HG02571 (cell line): ENCODE measurements around the gene RUSC1.
A peak's percentile ranks its signal among the peaks of the same experiment; 100 is the strongest.
"Not testable (repeated sequence)": the region's sequence is repeated elsewhere in the genome, so short reads cannot be mapped to it uniquely, and the experiment has no call there.

ENCODE experiments used
- ATAC-seq: cut with Tn5 transposase; IDR thresholded peaks from one replicate; pipeline ENCODE4 v1.9.1; 2021; ENCODE audit warnings: mild to moderate bottlenecking, moderate library complexity; ENCODE audit not compliant: unreplicated experiment

Gene RUSC1

GRCh38 chr1:155320661-155321617, at the start of gene RUSC1:
RUSC1 (plus strand) TSS chr1:155320894; CDS start chr1:155321774, 880 bp downstream.
- ATAC-seq = no peak

GRCh38 chr1:155272466-155273342, 48.0 kb upstream of the RUSC1 start:
- peak; percentile 34 for ATAC-seq

- peak; percentile 74 for ATAC-seq
These were observed 47.1 kb upstream of the RUSC1 start, which contains the start of gene CLK2 for GRCh38 chr1:155273343-155274245. CLK2 (minus strand) TSS chr1:155273504; CDS start chr1:155270977, 2,527 bp downstream.

- ATAC-seq = peak; percentile 59
These were observed 43.4 kb upstream of the RUSC1 start, which contains the start of gene HCN3 for GRCh38 chr1:155277070-155277901. HCN3 (plus strand) TSS chr1:155277463; CDS start chr1:155277591, 128 bp downstream.

GRCh38 chr1:155277902-155278688, 42.6 kb upstream of the RUSC1 start:
- no peak for ATAC-seq

GRCh38 chr1:155278689-155279160, 42.0 kb upstream of the RUSC1 start:
- no peak for ATAC-seq

GRCh38 chr1:155279268-155279667, 41.4 kb upstream of the RUSC1 start:
- no peak for ATAC-seq

- no peak for ATAC-seq
These were observed 38.1 kb upstream of the RUSC1 start for GRCh38 chr1:155282488-155283091.

- no peak for ATAC-seq
These were observed 36.2 kb upstream of the RUSC1 start for GRCh38 chr1:155284476-155284875.

GRCh38 chr1:155285063-155285462, 35.6 kb upstream of the RUSC1 start:
- no peak for ATAC-seq

- no peak for ATAC-seq
These were observed 35.1 kb upstream of the RUSC1 start for GRCh38 chr1:155285631-155286044.

- no peak for ATAC-seq
These were observed 34.1 kb upstream of the RUSC1 start for GRCh38 chr1:155286544-155286943.

GRCh38 chr1:155287987-155288543, 32.6 kb upstream of the RUSC1 start:
- no peak for ATAC-seq

GRCh38 chr1:155291006-155291405, 29.7 kb upstream of the RUSC1 start:
- not testable (repeated sequence) for ATAC-seq

GRCh38 chr1:155293086-155293749, 27.5 kb upstream of the RUSC1 start:
- ATAC-seq = no peak

- ATAC-seq = no peak
These were observed 26.0 kb upstream of the RUSC1 start for GRCh38 chr1:155294520-155295182.
